LHCN-M2 (cell line): ENCODE data around the gene ZNF414. TPM values are rescaled to one million over a fixed set of nuclear protein-coding genes. Genes with fewer than 3 reads are reported as not detected.
"Not testable (repeated sequence)": the region's sequence is repeated elsewhere in the genome, so short reads cannot be mapped to it uniquely, and the experiment has no call there.

Experiments used
- DNase-seq: peaks from one replicate; pipeline ENCODE4 v3.0.0-alpha.2; 2012; ENCODE audit warnings: low read depth
- polyA plus RNA-seq: library from polyadenylated mRNA; unstranded; fragments of >200 nt; gene quantifications from one replicate; pipeline ENCODE4 v1.2.1, GENCODE V29; 2012; ENCODE audit warnings: missing spikeins
- total RNA-seq: library from RNA; depleted of rRNA; stranded (reverse); fragments of >200 nt; gene quantifications from 2 replicates; pipeline ENCODE4 v1.2.3, GENCODE V29; 2014; rRNA removed

ZNF414 gene, protein sequence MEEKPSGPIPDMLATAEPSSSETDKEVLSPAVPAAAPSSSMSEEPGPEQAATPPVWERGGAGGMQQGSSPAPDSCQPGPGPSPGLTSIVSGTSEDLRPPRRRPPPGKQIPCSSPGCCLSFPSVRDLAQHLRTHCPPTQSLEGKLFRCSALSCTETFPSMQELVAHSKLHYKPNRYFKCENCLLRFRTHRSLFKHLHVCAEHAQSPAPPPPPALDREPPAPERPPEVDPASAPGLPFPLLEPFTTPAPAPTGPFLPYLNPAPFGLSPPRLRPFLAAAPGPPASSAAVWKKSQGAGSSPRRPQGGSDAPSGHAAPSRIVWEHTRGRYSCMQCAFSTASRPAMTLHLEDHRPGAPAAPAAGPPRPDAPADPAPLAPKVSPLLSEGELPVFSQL
- 9.1 and 9.2 TPM in 2 replicates for total RNA-seq
- 31.8 TPM for polyA plus RNA-seq

DNA sequence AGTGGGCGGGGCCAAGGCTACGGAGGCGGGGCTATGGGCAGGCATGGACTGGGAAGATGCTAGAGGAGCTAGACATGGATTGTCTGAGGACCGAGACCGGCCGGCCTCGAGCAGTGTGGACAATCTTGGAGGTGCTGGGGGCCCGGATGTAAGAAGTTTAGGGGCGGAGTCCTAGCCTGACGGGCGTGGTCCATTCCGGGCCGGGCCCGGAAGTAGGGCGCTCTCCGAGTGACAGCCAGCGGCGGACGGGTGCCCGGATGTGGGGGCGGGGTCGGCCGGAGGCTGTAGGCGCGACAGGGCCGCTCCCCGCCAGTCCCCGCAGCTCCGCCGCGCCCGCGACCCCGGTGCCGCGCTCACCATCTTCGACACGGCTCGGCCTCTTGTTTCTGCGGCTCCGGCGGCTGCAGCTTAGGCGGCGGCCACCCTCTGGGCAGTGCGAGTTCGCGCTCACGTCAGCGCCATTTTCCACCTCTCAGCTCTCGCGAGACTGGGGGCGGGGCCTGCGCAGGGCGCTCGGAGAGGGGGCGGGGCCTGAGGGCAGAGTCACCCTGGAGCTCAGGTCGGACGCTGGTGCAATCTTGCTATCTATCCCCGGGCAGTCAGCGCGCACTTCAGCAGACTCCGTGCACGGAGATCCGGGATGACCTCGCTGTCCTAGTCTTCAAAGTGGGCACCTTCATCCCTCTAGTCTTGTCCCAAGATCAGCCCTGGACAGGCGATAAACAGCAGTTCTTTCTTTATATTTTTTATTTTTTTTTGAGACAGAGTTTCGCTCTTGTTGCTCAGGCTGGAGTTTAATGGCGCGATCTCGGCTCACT, at the start of gene ZNF414:
ZNF414 (minus strand) TSS at position 481 of the 818 bp plus-strand sequence; CDS start at position 360, 121 bp downstream.
- peak; percentile 97 for DNase-seq

DNA sequence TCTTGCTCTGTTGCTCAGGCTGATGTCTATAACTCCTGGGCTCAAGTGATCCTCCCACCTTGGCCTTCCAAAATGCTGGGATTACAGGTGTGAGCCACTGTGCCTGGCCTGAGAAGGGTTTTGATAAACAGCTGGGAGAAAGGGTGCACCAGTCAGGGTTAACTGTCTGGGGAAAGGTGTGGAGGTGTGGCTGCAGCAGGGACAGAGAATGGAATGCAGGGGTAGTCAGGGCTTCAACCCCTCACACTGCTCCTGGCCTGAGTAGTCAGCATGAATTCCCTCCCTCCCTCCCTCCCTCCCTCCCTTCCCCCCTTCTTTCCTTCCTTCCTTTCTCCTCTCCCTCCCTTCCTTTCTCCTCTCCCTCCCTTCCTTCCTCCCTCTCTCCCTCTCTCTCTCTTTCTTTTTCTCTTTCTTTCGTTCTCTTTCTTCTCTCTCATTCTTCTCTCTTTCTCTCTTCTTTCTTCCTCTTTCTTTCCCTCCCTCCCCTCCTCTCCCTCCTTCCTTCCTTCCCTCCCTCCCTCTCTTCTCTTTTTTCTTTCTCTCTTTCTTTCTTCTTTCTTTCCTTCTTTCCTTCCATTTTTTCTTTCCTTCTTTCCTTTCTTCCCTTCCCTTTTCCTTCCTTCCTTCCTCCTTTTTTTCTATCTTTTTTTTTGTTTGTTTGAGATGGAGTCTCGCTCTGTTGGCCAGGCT, 47.3 kb upstream of the ZNF414 start:
- no peak for DNase-seq

DNA sequence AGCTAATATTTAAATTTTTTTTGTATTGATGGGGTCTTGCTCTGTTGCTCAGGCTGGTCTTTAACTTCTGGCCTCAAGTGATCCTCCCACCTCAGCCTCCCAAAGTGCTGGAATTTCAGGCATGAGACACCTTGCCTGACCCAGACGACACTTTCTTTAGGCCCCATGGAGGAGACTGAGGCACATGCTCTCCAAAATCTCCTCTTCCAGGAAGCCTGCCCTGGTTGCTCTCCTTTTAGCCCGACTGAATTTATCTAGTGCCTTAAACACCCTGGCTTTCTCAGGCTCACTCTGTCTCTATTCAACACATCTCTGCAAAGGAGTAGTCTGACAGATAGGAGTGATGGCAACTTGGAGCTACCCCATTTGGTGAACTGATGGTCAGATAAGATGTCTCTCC, 44.4 kb upstream of the ZNF414 start:
- DNase-seq: no peak

DNA sequence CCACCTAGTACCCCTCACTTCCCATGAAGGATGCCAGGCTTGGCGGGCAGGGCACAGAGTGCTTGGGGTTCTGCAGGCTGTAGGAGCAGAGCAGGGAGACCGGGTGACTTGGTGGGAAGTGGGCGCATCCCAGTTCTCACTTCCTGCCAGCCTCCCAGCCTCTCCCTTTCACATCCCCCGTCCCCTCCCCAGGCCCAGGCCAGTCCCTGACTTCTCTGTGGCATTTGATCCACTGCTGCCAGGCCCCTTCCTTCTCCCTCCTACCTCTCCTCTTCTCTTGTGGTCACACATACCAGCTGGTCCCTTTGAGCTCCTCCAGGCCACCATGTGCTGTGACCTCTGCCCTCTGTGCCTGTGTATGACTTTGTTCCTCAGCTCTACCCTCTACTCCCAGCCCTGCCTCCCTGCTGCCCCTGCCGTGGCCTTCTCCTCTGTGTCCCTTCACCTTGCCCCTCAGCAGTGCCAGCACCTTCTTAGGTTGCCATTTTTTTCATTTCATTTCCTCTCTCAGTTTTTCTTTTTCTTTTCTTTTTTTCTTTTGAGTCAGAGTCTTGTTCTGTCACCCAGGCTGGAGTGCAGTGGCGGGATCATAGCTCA, 43.8 kb upstream of the ZNF414 start:
- DNase-seq: no peak

DNA sequence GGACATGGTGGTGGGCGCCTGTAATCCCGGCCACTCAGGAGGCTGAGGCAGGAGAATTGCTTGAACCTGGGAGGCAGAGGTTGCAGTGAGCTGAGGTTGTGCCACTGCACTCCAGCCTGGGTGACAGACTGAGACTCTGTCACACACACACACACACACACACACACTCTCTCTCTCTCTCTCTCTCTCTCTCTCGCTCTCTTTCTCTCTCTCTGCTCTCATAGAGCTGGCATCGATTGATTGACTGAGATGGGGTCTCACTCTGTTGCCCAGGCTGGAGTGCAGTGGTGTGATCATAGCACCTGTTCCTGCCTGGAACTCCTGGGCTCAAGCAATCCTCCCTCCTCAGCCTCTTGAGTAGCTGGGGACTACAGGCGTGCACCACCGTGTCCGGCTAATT, 39.8 kb upstream of the ZNF414 start:
- DNase-seq: not testable (repeated sequence)

DNA sequence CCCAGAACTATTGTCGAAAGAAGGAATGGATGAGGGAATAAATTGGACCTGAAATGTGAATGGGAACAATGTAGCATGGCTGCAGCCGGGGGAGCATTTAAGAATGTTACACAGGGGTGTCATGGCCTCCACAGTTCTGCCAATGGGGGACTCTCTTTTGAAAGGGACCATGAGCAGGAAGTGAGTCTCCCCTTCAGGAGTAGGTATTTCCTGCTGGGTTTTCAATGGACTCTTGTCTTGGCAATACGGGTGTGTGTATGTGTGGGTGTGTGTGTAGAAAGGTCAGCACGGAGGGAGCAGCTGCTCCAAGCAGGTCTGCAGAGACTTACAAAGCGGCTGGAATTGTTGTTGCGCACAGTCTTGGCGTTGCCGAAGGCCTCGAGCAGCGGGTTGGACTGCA, 38.8 kb upstream of the ZNF414 start:
- DNase-seq: peak; percentile 37

DNA sequence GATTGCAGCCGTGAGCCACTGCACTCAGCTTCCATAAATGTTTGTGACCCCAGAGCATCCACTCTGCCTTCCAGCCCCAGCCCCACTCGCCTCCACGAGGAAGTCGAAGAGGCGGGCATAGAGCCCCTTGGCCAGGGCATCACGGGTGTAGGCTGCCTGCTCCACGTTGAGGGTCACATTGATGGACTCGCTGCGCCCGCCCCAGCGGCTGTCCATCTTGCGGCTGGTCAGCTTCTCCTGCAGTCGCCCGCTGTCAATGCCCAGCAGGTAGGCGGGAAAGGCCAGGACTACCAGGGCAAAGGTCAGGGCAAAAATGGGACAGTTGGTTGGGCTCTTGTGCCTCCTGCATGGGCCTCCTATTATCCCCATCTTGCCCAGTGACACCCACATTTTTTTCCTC, 36.1 kb upstream of the ZNF414 start:
- no peak for DNase-seq

DNA sequence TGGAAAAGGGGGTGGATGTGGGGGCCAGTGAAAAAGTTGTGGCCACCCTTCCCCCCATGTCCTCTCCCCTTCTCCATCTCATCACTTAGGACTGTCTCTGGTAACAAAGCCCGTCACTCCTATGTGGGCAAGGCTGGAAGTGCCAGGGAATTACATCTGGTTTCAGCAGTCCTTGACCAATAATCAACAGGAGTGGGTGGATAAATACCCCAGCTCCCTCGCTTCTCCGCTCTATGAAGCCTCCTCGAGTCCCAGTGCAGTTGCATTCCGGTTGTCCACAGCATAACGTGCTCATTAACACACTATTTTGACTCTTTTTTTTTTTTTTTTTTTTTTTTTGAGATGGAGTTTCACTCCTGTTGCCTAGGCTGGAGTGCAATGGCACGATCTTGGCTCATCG, 31.8 kb upstream of the ZNF414 start:
- no peak for DNase-seq

DNA sequence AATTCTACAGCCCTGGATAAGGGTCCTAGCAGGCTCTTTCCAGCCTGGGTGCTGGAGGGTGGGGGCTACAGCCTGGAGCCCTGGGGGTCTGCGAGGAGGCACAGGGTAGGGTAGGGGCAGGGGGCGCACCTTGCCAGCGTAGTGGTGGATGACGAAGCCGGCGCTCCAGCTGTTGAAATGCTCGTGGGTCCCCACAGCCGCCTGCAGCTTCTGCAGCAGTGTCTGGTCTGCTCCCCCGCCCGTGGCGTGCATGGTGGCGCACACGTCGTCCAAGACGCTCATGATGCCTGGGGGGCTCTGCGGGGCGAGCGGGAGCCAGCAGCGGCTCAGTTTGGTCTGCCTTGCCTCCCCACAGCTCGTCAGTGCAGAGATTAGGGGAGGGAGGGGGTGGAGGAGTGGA, 30.2 kb upstream of the ZNF414 start:
- no peak for DNase-seq

DNA sequence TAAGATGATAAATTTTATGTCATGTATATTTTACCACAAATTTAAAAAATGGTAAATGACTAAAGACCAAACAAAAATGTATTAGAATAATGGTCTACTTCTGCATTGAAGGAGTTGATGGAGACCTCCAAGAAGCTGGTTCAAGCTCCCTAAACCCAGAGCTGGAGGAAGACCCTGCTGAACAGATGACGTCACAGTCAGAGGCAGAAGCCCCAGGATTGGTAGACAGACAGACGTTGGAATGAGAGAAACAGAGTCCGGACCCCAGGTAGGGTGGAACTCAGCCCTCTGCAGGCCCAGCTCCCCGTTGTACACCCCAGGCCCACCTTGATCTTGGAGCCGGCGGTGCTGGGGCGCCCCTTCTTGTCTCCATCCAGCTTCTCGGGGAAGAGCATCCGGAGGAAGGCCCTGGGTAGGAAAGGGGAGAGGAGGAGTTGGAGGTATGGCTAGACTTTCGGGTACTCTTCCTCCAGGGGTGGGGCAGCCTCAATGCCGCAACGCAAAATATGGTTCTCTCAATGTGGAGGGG, 25.7 kb upstream of the ZNF414 start:
- no peak for DNase-seq

DNA sequence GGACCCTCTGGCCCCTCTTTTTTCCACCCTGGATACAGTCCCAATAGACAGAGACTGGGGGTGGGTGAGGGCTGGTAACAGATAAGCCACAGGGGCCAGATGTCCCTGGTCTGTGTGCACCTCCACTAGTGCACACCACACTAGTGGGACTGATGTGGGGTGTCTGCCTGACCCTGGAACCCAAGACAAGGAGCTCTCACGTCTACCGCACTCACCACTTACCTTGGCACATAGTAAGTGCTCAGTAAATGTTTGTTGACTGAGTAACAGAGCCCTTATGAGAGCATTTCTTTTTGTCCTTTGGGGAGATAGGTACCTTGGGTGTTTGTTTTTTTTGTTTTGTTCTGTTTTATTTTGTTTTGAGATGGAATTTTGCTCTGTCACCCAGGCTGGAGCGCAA, 23.1 kb upstream of the ZNF414 start:
- no peak for DNase-seq

DNA sequence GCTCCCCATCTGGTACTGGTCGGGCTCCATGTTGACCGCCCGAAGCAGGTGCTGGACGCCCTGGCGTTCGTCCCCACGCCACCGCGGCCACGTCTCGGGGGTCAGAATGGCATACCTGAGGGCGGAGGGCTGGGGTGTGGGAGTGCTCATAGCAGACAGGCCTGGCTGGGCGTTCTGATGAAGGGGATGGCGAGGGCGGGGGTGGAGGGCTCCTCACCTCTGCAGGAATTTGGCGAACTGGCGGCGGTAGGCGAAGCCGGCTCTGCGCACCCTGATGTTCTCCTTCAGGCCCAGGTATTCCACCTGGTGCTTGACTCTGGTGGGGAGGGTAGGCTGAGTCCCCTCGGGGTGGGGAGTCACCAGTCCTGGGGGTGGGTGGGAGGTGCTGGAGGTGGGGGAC, 22.3 kb upstream of the ZNF414 start:
- no peak for DNase-seq

DNA sequence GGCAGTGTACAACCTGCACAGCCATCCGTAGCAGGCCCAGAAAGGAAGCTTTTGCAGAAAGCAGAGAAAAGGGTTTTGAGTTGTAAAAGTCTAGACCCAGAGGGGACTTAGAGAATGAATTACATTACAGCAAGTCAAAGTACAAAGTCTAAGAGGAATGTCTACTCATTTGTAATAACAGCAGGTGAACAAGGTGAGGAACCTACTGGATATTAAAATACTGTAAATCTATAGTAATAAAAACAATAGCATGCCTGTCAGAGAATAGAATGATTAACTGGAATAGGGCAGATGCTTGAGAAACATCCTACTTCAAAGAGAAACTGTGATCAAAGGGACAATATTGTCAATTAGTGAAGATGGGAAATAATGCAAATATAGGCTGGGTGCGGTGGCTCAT, 18.3 kb upstream of the ZNF414 start:
- no peak for DNase-seq

DNA sequence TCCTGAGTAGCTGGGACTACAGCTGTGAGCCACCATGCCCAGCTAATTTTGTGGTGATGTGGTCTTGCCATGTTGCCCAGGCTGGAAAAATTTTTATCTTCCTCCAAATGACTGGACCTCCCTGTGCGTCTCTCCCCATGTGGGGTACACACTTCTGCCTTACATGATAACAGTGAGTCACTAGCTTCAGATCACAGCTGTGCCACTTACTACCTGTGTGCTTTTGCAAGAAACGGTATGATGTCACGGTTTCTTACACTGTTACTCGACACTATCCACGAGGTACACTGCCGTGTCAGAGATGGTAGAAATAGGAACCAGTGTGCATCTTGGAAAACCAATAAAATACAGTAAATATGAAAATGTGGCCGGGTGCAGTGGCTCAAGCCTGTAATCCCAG, 17.5 kb upstream of the ZNF414 start:
- no peak for DNase-seq

DNA sequence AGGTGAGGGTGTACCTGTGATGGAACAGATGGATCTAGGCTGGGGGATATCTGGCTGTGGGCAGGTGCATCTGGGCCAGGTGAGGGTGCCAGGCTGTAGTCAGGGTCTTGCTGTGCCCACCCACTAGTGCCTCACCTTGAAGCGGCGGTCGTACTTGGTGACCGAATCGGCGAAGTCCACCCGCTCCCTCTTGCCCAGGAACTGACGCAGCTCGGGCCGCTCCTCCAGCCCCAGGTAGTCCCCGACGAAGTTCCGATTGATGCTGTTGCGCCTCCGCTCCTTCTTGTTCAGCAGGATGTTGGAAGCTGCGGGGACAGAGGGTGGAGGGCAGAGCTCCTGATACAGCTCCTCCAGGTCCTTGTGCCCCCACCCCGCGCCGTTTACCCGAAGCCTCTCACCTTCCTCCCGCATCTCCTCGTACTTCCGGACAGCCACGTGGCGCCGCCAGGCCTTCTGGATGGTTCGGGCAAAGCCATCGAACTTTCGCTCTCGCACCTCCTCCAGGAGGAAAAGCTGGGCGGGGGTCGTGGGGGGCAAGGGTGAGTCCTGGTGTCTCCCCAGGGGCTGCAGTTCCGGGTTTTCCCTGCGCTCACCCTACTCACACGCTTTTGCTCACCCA, 16.2 kb upstream of the ZNF414 start:
- DNase-seq: no peak

DNA sequence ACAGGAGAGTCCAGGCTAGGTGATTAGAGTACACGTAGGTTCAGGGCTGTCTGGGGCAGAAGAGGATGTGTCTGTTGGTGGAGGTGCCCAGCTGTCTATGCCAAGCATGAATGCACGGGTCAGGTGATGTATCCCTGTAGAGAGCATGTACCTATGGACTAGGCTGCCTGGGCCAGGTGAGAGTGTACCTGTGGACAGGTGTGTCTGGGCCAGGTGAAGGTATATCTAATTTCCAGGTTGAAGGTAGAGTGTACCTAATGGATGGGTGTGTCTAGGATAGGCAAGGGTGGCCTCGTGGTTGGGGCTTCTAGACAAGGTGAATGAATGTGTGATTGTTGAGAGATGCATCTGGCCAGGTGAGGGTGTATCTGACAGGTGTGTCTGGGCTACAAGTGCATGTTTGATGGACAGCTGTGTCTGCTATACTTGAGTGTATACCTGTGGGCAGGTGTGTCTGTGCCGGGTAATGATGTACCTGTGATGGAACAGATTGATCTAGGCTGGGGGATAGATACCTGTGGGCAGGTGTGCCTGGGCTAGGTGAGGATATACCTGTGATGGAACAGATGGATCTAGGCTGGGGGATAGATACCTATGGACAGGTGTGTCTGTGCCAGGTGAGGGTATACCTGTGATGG, 15.5 kb upstream of the ZNF414 start:
- DNase-seq: no peak

DNA sequence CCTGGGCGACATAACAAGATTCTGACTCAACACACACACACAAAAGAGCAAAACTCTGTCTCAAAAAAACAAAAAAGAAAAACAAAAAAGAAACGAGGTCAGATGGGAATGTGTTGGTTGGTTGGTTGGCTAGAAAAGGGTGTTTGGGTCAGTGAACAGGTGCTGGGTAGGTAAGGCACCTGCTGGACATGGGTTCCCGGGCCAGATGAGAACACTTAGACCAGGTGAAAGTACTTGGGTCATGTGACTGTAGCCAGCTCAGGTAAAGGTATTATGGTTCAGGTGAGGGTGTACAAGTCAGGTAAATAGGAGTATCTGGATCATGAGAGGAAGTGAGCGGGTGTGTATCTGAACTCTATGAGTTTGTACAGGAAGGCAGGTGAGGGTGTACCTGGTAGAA, 14.5 kb upstream of the ZNF414 start:
- DNase-seq: peak; percentile 11

DNA sequence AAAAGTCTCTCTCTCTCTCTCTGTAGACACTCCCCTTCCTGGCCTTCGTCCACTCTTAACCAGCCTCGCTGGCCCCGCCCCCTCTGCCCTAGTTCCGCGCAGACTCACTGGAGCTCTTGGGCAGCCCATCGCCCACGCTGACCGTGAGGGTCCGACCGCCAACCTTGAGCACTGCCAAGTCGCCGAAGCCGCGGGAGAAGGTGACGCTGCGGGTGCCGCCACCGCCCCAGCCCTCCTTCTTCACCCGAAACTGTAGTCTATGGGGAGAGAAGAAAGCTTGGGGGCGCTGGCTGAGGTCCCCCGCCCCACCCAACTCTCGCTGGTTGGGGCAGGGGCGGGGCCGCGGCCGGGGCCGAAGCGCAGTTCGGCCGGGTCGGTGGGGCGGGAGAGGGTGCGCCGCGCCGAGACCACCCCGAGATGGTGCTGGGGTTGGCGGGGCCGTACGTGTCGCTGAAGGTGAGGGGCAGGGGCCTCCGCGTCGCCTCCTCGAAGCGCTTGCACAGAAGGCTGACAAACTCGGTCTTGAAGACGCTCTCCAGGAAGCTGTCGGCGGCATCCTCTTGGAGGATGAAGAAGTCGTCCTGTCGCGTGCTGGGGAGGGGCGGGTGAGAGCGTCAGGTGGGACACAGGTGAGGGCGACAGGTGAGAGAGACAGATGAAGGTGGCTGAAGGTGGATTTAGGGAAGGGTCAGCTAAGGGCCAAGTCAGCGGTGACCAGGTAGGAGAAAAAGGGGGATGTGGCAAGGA, 12.6 kb upstream of the ZNF414 start:
- peak; percentile 87 for DNase-seq

DNA sequence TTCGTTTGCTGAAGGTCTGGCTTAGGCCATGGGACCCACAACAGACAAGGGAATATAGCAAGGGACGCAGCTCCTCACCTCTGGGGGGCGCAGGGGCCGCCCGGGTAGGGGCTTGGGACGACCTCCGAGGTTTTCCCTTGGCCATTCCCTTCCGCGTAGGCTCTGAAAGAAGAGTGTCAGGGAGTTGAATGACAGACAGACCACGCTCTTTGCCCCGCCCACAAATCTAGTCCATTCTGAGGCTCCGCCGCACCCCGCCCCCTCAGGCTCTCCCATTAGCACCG, 11.4 kb upstream of the ZNF414 start:
- DNase-seq: no peak

DNA sequence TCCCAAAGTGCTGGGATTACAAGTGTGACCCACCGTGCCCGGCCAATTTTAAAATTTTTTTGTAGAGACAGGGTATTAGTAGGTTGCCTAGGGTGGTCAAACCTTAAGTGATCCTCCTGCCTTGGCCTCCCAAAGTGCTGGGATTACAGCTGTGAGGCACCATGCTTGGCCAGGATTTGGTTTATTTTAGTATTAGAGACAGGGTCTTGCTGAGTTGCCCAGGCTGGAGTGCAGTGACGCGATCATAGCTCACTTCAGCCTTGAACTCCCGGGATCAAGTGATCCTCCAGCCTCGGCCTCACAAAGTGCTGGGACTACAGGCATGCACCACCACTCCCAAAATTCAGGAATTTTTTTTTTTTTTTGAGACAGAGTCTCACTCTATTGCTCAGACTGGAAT, 5.4 kb upstream of the ZNF414 start:
- DNase-seq: no peak
